HG02885 (cell line): ENCODE results near the gene LGR6.

Experiments
- ATAC-seq: cut with Tn5 transposase; IDR thresholded peaks from one replicate; pipeline ENCODE4 v1.9.1; 2021; ENCODE audit warnings: mild to moderate bottlenecking; ENCODE audit not compliant: unreplicated experiment, poor library complexity

LGR6 gene

GRCh38 chr1:202281316-202282024 is 87.9 kb downstream of the LGR6 start:
- no peak for ATAC-seq

GRCh38 chr1:202282025-202282371 is 88.4 kb downstream of the LGR6 start:
- no peak for ATAC-seq

DNA sequence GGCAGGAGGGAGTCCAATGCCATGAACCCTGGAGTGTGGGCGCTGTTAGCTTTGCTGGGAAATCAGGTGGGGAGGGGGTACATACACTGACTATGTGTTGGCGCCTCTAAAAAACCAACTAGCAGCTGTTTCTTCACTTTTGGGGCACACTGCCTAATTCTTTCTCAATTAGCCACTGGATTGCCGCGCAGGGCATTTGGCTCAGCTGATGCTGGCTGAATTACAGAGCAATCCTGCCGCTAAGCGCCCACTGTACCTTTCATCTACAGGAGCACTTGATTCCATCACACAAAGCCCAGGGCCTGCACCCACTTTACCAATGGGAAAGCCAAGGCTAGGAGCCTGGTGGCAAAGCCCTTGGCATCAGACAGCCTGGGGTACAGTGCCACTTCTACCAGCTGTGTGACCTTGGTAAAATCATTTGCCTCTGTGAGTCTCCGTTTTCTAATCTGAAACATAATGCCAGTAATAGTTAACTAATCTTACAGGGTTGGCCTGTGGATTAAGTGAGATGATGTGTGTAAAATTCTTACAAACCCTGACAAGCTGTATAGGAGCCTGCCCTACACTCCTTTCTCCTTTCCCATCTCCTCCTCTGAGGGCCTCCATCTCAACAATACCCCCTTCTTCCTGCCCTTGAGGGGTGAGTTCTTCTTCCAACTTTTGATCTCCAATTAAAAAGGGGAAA is 89.1 kb downstream of the LGR6 start:
- ATAC-seq, result no peak

DNA sequence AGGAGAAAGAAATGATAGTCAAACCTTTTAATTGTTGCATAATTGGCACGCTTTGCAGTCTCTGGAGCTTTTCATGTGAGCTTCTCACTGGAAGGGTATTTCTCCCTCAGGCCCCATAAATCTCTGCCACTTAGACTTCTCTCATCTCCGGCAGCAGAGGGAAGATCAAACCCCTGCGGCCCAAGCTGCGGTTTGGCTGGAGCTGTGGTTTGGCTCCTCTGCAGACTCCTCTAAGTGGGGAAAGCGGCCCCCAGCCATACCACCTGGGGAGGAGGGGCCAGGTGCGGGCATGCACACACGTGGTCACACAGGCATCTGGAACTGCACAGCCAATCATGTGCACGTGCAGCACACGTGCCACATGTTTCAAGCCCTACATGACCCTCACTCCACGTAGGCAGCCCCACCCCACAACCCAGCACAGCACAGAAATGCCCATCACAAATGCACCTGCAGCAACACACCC is 89.8 kb downstream of the LGR6 start:
- ATAC-seq, result no peak

- no peak for ATAC-seq
Observed at GRCh38 chr1:202283991-202284390, 90.4 kb downstream of the LGR6 start.

- ATAC-seq, result no peak
Observed at GRCh38 chr1:202285908-202286307, 92.3 kb downstream of the LGR6 start.

DNA sequence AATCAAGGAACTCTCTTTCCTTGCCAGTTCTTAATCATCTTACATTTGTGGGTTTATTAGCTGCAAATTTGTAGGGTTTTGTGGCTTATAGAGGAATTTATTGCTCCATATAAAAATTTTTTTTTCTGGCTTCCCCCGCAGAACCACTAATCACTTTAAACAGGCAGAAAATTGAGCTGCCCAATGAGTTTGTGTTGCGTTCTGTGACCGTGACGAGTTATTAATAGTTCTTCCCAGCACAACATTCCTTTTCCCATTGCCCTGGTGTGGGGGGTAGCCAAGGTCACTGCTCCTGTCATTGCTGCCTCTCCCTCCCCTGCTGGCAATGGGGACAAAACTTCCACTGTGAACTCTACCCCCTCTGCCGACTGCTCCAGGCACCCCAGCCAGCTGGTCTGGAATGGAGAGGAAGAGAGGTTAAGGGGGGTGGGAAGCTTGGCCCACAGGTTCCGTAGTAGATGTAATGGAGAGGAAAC is 93.1 kb downstream of the LGR6 start:
- ATAC-seq, result no peak

DNA sequence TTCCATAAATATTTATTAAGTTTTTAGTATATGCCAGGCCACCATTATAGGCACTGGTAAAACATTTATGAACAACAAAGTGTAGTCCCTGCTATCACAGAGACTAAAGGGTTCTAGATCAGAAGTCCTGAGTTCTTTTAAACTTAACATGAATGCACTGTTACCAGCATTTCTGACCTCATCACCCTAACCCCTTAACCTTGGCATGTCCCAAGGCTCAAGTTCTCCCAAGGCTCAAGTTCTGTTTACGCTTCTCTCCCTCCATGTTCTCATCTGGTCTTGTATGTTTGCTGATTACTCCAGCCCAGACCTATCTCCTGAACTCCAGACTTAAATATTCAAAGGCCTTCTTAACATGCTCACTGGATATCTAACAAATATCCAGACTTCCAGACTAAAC is 93.6 kb downstream of the LGR6 start:
- ATAC-seq, result no peak

DNA sequence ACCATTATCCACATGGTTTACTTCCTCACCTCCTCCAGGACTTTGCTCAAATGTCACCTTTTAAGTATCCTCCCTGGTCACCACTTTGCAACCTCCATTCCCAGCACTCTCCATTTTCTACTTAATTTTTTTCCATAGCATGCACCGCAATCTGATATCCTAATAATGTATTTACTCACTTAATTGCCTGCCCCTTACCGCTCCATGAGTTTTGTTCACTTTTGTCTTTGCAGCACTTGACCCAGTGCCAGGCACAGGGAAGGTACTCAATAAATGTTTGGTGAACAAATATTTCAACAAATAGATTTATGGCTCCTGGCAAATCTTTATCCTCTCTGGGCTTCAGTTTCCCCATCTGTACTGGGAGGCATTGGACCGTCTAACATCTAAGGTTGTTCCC is 94.6 kb downstream of the LGR6 start:
- no peak for ATAC-seq

- no peak for ATAC-seq
Observed at GRCh38 chr1:202289009-202289408, 95.4 kb downstream of the LGR6 start.

- ATAC-seq, result no peak
Observed at GRCh38 chr1:202291001-202291400, 97.4 kb downstream of the LGR6 start.

- no peak for ATAC-seq
Observed at GRCh38 chr1:202291961-202292712, 98.5 kb downstream of the LGR6 start.

DNA sequence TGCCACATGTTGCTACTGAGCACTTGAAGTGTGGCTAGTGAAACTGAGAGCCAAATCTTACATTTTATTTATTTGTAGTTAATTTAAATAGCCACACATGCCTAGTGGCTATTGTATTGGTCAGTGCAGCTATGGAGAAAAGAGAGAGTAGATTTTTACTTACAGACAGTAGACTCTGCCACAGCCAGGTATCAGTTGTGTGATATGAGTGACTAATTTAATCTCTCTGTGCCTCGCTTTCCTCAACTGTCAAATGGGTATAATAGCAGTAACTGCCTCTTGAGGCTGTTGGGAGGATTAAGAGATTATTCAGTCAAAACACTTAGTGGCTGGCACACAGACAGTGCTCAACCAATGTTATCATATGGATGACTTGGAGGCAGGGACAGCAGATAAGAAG is 99.2 kb downstream of the LGR6 start:
- ATAC-seq, result no peak

GRCh38 chr1:202293569-202293968 is 100.0 kb downstream of the LGR6 start:
- no peak for ATAC-seq

GRCh38 chr1:202302166-202302565 is 108.6 kb downstream of the LGR6 start:
- no peak for ATAC-seq

DNA sequence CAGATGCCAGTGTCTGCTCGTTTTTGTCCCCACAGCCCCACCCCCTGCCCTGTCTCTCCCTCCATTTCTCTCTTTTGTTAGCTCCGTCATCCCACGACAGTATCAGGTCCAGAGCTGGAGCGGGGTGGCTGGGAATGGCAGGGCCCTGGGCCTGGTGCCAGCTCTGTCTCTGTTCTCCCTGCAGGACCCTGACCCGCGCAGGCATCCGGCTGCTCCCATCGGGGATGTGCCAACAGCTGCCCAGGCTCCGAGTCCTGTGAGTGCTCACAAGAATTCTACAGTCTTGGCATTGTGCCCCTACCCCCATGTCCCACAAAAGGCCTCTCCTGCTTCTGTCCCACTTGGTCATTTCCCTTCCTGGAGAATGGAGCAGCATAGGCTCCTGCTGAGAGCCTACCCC is 110.8 kb downstream of the LGR6 start:
- no peak for ATAC-seq

DNA sequence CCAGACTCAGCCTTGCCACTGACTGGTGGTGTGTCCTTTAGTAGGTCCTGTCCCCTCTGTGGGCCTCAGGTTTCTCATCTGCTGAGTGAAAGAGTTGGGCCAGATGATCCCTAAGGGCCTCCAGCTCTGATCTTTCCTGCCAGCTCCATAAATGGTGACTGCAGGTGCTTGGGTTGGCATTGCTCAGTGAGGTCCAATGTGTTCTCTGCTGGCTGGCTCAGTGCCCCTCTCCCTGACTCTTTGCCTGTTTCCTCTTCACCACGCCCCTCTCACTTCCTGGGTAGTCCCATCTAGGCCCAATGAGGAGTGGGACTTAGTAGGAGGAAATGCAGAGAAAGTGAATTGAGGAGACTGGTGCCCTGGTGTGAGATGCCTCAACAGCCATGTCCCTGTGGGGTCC is 111.6 kb downstream of the LGR6 start:
- no peak for ATAC-seq

GRCh38 chr1:202306535-202307345 is 113.1 kb downstream of the LGR6 start:
- ATAC-seq, result no peak

GRCh38 chr1:202310071-202310725 is 116.6 kb downstream of the LGR6 start:
- ATAC-seq, result no peak

GRCh38 chr1:202310746-202311145 is 117.1 kb downstream of the LGR6 start:
- no peak for ATAC-seq
